ENCODE measurements around the gene PHOSPHO2.

PHOSPHO2 gene, protein sequence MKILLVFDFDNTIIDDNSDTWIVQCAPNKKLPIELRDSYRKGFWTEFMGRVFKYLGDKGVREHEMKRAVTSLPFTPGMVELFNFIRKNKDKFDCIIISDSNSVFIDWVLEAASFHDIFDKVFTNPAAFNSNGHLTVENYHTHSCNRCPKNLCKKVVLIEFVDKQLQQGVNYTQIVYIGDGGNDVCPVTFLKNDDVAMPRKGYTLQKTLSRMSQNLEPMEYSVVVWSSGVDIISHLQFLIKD

DNA sequence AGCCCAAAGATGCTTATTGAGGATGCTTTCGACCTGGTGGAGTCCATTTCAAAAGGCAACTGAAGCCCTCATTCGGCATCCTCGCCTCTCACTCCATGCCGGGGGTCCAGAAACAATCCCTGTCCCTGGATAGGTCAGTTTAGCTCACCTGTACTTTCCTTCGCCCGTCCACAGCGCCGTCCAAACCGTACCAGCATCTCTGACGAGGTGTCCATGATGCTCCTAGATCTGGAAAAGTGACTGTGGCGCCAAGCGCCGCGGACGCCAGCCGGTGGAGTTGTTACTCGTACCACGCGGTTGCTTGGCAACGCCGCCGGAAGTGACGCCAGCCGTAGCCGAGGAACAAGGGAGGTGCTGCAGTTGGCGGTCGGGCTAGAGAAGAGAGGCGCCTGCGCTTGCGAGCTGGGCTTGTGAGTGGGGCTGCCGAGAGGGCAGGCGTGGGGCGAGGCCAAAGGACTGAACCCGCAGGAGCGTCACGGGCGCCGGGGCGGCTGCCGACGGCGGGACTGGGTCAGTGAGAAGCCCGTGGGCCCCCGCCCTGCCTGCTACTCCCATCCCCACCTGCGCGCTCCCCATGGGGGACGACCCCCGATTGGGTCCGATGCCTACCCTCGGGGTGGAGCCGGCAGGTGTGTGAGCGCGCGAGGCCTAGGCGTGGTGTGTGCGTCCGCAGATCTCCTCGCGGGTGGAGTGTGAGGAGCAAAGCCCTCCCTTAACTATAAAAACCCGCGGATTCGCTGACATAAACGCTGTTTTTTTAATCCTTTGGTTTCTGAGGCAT, at the start of gene PHOSPHO2, which contains the start of gene CFAP210:
Gene PHOSPHO2 (plus strand): TSS at position 357 of the 781 bp plus-strand sequence. CDS start 6,503 bp downstream, outside the sequence.
Gene CFAP210 (minus strand): TSS at position 293 of the 781 bp plus-strand sequence. CDS start 78 bp downstream, at position 215.
- peak; percentile 79 to 100 (median 95) for DNase-seq

DNA sequence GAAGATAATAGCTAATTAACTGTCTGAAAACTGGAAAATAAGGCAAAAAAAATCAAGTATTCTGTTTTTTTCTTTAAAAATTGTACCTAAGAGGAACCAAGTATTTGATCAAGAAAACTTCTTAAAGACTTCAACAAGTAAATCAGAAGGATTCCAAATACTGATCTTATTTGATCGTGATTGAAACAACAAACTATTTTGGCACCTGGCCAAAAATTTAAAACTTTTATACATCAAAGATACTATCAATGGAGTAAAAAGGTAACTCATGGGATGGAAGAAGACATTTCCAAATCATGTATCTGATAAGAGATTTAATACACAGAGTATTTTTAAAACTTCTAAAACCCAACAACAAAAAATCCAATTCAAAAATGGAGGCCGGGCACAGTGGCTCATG, 46.8 kb upstream of the PHOSPHO2 start:
- DNase-seq: no peak

DNA sequence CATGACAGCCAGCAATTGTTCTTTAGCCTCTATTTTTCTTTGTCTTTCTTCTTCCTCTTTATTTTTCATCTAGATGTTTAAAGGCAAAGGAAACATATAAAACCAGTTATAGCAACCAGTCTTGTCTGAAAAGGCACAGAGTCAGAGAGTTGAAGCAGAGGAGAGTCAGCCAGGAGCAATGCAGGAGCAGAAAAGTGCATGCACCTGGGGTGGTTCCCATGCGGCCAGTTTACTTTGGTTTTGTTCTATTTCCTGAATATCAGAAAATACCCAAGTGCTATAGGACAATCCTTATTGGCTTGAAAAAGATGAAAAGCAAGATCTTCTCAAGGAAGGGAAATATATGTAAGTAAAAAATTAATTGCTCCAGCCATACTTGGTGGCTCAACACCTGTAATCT, 45.0 kb upstream of the PHOSPHO2 start:
- no peak for DNase-seq

DNA sequence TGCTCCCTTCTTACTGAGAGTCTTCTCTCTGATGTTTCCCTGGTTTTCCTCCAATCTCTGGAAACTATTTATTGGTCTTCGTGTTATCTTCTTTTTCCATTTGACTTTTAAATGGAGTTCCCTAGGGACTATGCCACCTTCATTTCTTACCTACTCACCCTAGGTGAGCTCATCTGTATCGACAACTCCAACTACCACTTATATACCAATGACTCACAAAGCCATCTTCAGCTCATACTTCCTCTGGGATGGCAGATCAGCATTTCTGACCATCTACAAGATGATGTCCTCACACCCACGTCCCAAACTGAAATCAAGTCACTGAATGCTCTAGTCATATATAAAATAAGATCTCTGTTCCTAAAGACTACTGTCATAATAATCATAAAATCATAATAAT, 40.6 kb upstream of the PHOSPHO2 start:
- no peak for DNase-seq

DNA sequence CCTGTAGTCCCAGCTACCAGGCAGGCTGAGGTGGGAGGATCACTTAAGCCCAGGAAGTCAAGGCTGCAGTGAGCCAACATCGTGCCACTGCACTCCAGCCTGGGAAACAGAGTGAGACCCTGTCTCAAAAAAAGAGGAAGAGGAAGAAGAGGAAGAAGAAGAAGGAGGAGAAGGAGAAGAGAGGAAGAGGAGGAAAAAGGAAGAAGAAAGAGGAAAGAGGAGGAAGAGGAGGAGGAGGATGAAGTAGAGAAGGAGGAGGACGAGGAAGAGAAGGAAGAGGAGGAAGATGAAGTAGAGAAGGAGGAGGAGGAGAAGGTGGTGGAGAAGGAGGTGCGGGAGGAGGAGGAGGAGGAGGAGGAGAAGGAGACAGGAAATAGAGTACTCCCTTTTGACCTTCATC, 38.1 kb upstream of the PHOSPHO2 start:
- DNase-seq: no peak

DNA sequence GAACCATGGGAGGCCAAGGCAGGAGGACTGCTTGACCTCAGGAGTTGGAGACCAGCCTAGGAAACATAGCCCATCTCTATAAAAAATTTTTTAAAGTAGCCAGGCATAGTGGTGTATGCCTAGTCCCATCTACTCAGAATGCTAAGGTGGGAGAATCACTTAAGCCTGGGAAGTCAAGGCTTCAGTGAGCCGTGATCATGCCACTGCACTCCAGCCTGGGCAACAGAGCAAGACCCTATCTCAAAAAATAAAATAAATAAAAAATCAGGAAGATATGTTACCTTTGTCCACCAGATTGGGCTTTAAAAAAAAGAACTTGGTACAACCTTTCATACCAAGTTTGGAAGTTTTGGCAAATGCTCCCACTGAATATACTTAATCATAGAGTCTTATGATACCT, 35.4 kb upstream of the PHOSPHO2 start:
- no peak for DNase-seq

DNA sequence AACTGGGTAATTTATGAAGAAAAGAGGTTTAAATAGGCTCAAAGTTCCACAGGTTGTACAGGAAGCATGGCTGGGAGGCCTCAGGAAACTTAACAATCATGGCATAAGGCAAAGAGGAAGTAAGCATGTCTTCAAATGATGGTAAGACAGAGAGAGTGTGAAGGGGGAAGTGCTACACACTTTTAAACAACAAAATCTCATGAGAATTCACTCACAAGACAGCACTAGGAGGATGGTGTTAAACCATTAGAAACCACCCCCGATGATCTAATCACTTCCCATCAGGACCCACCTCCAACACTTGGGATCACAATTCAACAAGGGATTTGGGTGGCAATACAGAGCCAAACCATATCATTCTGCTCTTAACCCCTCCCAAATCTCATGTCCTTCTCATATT, 34.9 kb upstream of the PHOSPHO2 start:
- no peak for DNase-seq

DNA sequence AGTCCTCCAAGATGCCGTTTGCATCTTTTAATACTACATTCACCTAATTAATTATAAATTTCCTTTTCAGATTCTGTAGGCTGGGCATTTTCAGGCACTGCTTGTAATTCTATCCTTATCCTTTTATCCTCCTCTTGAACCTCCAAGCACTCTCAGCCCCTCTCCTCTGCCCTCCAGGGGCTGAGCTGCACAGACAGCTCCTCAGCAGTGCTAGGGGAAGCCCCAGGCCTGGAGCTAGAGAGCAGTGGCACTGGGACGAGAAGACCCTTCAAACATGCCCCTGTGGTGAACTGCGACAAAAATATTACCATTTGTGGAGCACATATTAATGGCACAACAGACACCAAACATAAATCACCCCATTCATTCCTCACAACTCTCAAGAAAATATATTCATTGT, 33.0 kb upstream of the PHOSPHO2 start:
- DNase-seq: no peak

DNA sequence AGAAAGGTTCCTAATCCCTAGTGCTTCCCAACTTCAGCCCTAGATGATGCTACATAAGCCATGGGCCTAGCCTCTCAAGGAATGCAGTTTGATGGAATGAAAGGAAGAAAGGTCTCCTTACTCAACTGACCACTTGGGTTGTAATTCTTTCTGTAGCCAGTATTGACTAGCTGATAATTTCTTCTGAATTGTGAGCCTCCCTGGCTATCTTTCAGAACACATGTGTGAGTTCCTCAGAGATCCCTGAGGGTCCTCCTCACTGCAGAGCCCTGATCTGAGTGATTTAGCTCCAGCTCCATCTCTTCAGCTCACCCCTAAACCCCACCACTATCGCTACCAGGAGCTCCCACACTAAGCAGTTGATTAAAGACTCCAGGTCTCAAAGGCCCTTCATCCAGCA, 31.5 kb upstream of the PHOSPHO2 start:
- no peak for DNase-seq

DNA sequence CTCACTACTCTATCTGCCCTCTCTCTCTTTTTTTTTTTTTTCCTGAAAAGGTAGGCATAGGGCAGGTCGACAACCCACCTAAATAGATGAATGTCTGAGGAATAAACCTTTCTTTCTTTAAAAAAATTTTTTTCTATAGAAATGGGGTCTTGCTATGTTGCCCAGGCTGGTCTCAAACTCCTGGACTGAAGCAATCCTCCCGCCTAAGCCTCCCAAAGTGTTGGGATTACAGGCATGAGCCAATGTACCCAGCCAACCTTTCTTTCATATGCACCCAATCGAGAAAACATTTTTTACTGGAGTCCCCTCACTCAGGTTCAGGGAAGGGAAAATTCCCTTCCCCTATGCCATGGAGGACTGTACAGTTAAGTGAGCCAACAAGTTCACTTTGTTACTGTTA, 31.0 kb upstream of the PHOSPHO2 start:
- no peak for DNase-seq

DNA sequence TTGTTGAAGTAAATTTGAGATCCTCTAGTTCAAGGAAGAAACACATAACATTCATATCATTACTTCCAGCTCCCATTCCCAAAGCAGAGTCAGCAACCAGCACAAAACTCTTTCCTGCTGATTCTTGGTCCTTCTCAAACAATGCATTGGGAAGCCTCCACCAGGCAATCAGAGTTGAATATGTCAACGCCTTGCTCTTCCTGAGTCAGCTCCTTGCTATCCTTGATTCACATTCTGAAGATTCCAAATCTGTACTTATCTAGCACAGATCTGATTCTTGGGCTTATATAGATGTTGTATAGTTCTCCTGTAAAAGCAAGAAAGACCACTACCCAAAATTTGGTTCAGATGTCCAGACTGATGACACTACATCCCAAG, 29.7 kb upstream of the PHOSPHO2 start:
- DNase-seq: no peak

DNA sequence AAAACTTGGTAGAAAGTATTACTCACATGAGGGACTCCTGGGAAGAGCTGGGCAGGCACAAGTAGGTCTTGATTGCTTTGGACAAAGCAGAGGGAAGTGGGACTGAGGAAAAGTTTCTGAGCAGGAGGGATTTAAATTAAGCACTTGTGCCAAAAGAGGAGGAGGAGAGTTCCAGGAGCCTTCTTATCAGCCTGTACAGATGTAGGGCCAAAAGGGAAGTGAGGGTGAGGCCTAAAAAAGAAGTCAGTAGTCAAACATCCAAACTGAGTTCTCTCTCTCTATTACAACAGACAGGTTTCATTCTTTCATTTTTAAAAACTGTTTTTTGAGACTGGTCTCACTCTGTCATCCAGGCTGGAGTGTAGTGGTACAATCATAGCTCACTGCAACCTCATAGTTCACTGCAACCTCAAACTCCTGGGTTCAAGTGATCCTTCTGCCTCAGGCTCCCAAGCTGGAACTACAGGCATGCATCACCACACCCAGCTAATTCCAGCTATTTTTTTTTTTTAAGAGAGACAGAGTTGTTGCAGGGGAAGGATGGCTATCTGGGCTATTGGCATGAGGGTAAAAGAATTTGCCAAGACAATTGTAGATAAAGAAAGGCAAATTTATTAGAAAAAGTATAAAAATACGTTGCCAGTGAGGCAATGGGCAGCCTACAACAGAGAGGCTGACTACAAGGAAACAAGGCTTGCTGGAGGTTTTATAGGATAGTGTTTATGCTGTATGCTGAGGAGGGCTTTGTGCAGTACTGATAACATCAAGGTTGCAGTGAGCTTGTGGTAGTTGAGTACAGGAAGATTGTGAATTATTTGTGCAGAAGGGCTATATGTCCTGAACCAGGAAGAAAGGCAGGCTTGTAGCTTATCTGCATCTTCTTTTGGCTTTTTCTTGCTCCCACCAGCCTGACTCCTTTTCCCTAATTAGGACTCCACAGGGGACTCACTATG, 29.0 kb upstream of the PHOSPHO2 start:
- no peak for DNase-seq

DNA sequence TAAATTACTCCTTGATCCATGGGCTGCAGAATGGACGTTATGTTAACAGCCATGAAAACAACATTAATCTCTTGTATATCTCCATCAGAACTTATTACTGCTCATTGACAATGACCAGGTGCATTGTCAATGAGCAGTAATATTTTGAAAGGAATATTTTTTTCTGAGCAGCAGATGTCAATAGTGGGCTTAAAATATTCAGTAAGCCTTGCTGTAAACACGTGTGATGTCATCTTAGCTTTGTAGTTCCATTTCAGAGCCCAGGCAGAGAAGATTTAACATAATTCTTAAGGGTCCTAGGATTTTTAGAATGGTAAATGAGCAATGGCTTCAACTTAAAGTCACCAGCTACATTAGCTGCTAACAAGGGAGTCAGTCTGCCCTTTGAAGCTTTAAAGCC, 26.7 kb upstream of the PHOSPHO2 start:
- no peak for DNase-seq

DNA sequence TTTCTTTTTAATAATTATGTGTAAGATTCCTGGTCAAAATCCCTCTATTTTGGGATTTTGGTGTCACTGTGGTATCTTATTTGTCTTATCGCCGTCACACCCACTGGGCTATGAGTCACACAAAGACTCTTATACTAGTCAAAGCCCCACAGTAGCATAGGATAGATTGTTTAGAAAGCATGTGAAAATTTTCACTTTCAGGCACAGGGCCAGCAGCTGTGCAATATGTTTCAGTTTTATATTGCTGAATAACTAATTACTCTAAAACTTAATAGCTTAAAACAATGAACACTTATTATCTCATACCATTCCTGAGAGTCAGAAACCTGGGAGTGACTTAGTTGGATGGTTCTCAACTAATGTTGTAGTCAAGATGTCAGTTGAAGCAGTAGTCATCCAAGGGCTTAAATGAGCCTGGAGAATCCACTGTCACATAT, 24.0 kb upstream of the PHOSPHO2 start:
- DNase-seq: no peak

DNA sequence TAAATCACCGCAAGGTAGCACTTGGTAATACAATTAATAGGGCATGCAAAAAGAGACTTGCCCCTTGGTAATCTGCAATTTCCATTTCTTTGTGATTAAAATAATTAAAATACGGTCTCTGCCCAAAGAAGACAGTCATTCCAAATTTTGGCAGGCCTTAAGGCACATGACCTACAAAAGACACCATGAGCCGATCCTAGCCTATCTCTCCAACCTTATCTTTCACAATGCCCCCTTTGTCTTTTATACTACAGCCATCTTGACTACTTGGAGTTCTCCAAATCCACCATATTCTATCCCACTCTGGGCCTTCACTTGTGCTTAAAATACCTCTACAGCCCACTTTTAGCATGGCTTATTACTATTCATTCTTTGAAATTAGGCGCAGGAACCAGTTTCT, 23.3 kb upstream of the PHOSPHO2 start:
- no peak for DNase-seq

DNA sequence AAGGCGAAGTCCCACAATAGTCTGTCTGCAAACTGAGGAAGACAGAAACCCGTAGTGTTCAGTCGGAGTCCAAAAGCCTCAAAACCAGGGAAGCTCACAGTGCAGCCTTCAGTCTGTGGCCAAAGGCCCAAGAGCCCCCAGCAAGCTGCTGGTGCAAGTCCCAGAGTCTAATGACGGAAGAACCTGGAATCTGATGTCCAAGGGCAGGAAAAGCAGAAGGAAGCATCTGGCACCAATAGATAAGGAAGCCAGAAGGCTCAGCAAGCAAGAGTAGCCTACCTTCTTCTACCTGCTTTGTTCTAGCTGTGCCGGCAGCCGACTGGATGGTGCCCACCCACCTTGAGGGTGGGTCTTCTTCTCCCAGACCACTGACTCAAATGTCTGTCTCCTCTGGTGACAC, 21.9 kb upstream of the PHOSPHO2 start:
- no peak for DNase-seq

DNA sequence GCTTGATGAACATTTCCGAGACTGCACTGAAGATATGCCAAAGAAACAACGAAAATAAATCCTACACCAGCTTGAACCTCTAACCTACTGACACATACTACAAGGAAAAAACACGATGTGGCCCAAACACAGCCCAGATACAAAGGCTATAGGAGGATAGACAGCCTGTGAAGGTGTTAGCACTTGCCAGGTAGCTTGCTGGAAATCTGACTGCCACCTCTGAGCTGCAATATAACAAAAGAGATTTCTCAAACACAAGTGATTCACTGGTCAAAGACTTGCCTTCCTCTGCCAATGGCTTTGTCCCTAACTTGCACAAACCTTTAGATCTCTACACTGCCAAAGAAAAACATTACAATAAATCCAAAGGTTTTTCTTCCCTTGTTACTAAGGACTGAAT, 21.2 kb upstream of the PHOSPHO2 start:
- DNase-seq: no peak

DNA sequence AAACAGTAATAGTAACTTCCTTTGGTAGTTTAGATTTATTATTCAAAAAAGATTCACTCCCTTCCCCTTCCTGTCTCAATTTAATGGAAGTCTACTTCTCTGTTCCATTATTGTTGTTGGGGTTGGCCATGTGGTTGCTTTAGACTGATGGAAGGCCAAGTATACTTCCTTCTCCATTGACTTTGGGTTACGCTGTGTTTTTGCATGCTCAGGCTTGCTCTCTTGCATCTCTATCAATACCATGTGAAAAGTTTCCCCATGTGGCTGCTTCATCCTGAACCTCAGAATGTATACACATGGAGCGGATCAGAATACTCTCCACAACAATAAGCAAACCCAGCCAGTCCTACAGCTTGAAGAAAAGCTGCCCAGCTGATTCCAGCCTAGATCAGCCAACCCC, 20.3 kb upstream of the PHOSPHO2 start:
- no peak for DNase-seq

DNA sequence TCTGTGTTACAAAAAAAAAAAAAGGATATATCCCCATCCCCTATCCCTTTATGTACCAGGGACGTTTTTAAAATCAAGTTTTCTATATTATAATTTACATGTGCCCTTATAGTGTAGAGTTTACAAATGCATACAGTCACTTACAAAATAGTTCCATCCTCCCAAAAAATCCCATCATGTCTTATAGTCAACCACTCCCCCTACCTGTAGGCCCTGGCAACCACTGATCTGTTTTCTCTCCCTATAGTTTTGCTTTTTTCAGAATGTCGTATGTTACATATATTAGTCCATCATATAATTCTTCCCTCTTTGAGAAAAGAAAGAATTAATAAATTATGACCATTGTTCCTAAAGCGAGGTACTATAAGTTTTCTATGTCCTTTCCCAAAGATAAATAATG, 17.9 kb upstream of the PHOSPHO2 start:
- DNase-seq: no peak

DNA sequence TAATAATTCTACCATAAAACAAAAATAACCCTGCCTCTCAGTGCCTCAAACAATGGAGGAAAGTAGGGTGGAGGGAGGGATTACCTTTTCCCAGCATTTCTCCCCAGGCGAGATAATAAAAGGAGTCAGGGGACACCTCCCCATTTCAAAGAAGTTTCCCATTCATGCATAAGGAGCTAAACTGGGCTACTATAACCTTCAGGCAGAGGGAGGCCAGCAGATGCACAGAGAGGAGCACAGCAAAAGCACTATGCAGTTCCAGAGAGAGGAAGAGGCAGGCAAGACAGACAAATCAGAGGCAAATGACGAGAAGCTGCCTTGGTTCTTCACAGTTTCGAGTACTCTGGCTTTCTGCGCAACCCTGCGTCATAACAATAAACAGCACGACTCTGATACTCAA, 17.4 kb upstream of the PHOSPHO2 start:
- DNase-seq: no peak

DNA sequence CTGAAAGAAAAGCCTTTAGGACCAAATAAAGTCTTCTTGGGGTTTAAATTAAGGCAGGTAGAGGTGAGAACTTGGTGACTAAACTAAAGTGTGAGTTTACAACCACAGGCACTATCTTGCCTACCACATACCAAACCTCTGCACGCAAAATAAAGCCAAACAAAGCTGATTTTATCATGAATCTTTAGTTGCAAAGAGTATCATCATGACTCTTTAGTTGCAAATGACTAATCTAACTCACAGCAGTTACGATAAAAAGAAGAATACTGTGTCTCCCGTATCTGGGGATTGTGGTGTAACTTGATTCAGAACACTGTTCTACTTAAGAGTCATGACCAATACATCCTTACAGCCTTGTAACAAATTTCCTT, 11.2 kb upstream of the PHOSPHO2 start:
- no peak for DNase-seq

Measured in anterior cingulate cortex (tissue), 58 donors.